Activated T-cell treated with anti-CD3 and anti-CD28 coated beads, Interleukin-2, amount 50 U/mL, for 24 hours (primary cell): Measurements from ENCODE around the gene INSIG1.

ENCODE experiments used
- DNase-seq: peaks from one replicate; pipeline ENCODE4 v3.0.0-alpha.2; 2020
- H3K27ac Mint-ChIP-seq: 2 replicates; pipeline ENCODE4 v1.8.0; 2020; ENCODE audit warnings: mild to moderate bottlenecking, mixed read lengths
- H3K27me3 Mint-ChIP-seq: 2 replicates; pipeline ENCODE4 v1.8.0; 2020; ENCODE audit warnings: mixed read lengths
- H3K36me3 Mint-ChIP-seq: 2 replicates; pipeline ENCODE4 v1.8.0; 2020; ENCODE audit warnings: low read depth, mixed read lengths
- H3K4me1 Mint-ChIP-seq: 2 replicates; pipeline ENCODE4 v1.8.0; 2020; ENCODE audit warnings: low read depth, mixed read lengths
- H3K4me3 Mint-ChIP-seq: 2 replicates; pipeline ENCODE4 v1.8.0; 2020; ENCODE audit warnings: mild to moderate bottlenecking, moderate library complexity, mixed read lengths
- H3K9me3 Mint-ChIP-seq: 2 replicates; pipeline ENCODE4 v1.8.0; 2020; ENCODE audit warnings: mixed read lengths

Gene INSIG1

GRCh38 chr7:155336812-155337602 lies 39.3 kb downstream of the INSIG1 start:
- no peaks in the 10 kb centered on the region for H3K9me3 Mint-ChIP-seq
- peaks cover 13% of the 10 kb centered on the region for H3K4me1 Mint-ChIP-seq
- H3K4me3 Mint-ChIP-seq: no peak overlapping the region
- DNase-seq: no peak
- no peaks in the 10 kb centered on the region for H3K36me3 Mint-ChIP-seq
- H3K27me3 Mint-ChIP-seq: peaks cover 17% of the 10 kb centered on the region
- H3K27ac Mint-ChIP-seq: no peak overlapping the region

GRCh38 chr7:155337946-155338631 lies 40.4 kb downstream of the INSIG1 start:
- Mint-ChIP-seq H3K36me3 (no peaks in the 10 kb centered on the region), H3K27ac (no peak overlapping the region), H3K4me3 (no peak overlapping the region), H3K9me3 (no peaks in the 10 kb centered on the region), H3K27me3 (peaks cover 20% of the 10 kb centered on the region), H3K4me1 (peaks cover 13% of the 10 kb centered on the region)
- DNase-seq: no peak

GRCh38 chr7:155338632-155339320 lies 41.1 kb downstream of the INSIG1 start:
- Mint-ChIP-seq H3K27ac (peak overlapping the region; percentile 54), H3K27me3 (peaks cover 21% of the 10 kb centered on the region), H3K36me3 (no peaks in the 10 kb centered on the region), H3K4me1 (peaks cover 13% of the 10 kb centered on the region), H3K9me3 (no peaks in the 10 kb centered on the region), H3K4me3 (peak overlapping the region; percentile 26)
- DNase-seq: peak; percentile 55

GRCh38 chr7:155339474-155339873 lies 41.8 kb downstream of the INSIG1 start:
- no peak overlapping the region for H3K4me3 Mint-ChIP-seq
- no peaks in the 10 kb centered on the region for H3K36me3 Mint-ChIP-seq
- H3K4me1 Mint-ChIP-seq: peaks cover 13% of the 10 kb centered on the region
- no peak for DNase-seq
- H3K27me3 Mint-ChIP-seq: peaks cover 21% of the 10 kb centered on the region
- no peak overlapping the region for H3K27ac Mint-ChIP-seq
- H3K9me3 Mint-ChIP-seq: no peaks in the 10 kb centered on the region

- Mint-ChIP-seq H3K4me3 (no peak overlapping the region), H3K36me3 (no peaks in the 10 kb centered on the region), H3K9me3 (no peaks in the 10 kb centered on the region), H3K27ac (no peak overlapping the region), H3K27me3 (peaks cover 21% of the 10 kb centered on the region), H3K4me1 (peaks cover 15% of the 10 kb centered on the region)
- no peak for DNase-seq
Measured at GRCh38 chr7:155340071-155340531, 42.4 kb downstream of the INSIG1 start.

GRCh38 chr7:155340721-155341120 lies 43.0 kb downstream of the INSIG1 start:
- Mint-ChIP-seq H3K9me3 (no peaks in the 10 kb centered on the region), H3K4me3 (no peak overlapping the region), H3K27ac (no peak overlapping the region), H3K27me3 (peaks cover 21% of the 10 kb centered on the region), H3K4me1 (peaks cover 19% of the 10 kb centered on the region), H3K36me3 (no peaks in the 10 kb centered on the region)
- no peak for DNase-seq

GRCh38 chr7:155341463-155341983 lies 43.8 kb downstream of the INSIG1 start:
- no peak for DNase-seq
- Mint-ChIP-seq H3K9me3 (no peaks in the 10 kb centered on the region), H3K36me3 (no peaks in the 10 kb centered on the region), H3K27me3 (peaks cover 20% of the 10 kb centered on the region), H3K4me3 (no peak overlapping the region), H3K4me1 (peaks cover 19% of the 10 kb centered on the region), H3K27ac (no peak overlapping the region)

- Mint-ChIP-seq H3K4me1 (peaks cover 19% of the 10 kb centered on the region), H3K27me3 (peaks cover 14% of the 10 kb centered on the region), H3K4me3 (no peak overlapping the region), H3K36me3 (no peaks in the 10 kb centered on the region), H3K27ac (no peak overlapping the region), H3K9me3 (no peaks in the 10 kb centered on the region)
- no peak for DNase-seq
Measured at GRCh38 chr7:155342313-155342712, 44.6 kb downstream of the INSIG1 start.

- H3K4me3 Mint-ChIP-seq: no peak overlapping the region
- H3K36me3 Mint-ChIP-seq: no peaks in the 10 kb centered on the region
- H3K27me3 Mint-ChIP-seq: peaks cover 8% of the 10 kb centered on the region
- H3K4me1 Mint-ChIP-seq: peaks cover 17% of the 10 kb centered on the region
- H3K9me3 Mint-ChIP-seq: no peaks in the 10 kb centered on the region
- H3K27ac Mint-ChIP-seq: no peak overlapping the region
- no peak for DNase-seq
Measured at GRCh38 chr7:155343150-155343549, 45.5 kb downstream of the INSIG1 start.

GRCh38 chr7:155343661-155344121 lies 46.0 kb downstream of the INSIG1 start:
- Mint-ChIP-seq H3K27me3 (peaks cover 8% of the 10 kb centered on the region), H3K4me3 (no peak overlapping the region), H3K36me3 (no peaks in the 10 kb centered on the region), H3K9me3 (no peaks in the 10 kb centered on the region), H3K27ac (no peak overlapping the region), H3K4me1 (peaks cover 15% of the 10 kb centered on the region)
- DNase-seq: no peak

- H3K4me3 Mint-ChIP-seq: no peak overlapping the region
- H3K36me3 Mint-ChIP-seq: no peaks in the 10 kb centered on the region
- DNase-seq: no peak
- peaks cover 8% of the 10 kb centered on the region for H3K27me3 Mint-ChIP-seq
- H3K9me3 Mint-ChIP-seq: no peaks in the 10 kb centered on the region
- peaks cover 9% of the 10 kb centered on the region for H3K4me1 Mint-ChIP-seq
- H3K27ac Mint-ChIP-seq: no peak overlapping the region
Measured at GRCh38 chr7:155344270-155344617, 46.6 kb downstream of the INSIG1 start.

- Mint-ChIP-seq H3K4me1 (peaks cover 8% of the 10 kb centered on the region), H3K27ac (no peak overlapping the region), H3K27me3 (peaks cover 8% of the 10 kb centered on the region), H3K9me3 (no peaks in the 10 kb centered on the region), H3K36me3 (no peaks in the 10 kb centered on the region), H3K4me3 (peak overlapping the region; percentile 68)
- peak; percentile 94 for DNase-seq
Measured at GRCh38 chr7:155344618-155345433, 47.1 kb downstream of the INSIG1 start.

- Mint-ChIP-seq H3K27me3 (peaks cover 8% of the 10 kb centered on the region), H3K4me3 (peak overlapping the region; percentile 68), H3K27ac (no peak overlapping the region), H3K9me3 (no peaks in the 10 kb centered on the region), H3K36me3 (no peaks in the 10 kb centered on the region), H3K4me1 (peaks cover 8% of the 10 kb centered on the region)
- no peak for DNase-seq
Measured at GRCh38 chr7:155345490-155345889, 47.8 kb downstream of the INSIG1 start.

GRCh38 chr7:155346285-155346684 lies 48.6 kb downstream of the INSIG1 start:
- Mint-ChIP-seq H3K27me3 (peaks cover 11% of the 10 kb centered on the region), H3K4me3 (no peak overlapping the region), H3K36me3 (no peaks in the 10 kb centered on the region), H3K27ac (no peak overlapping the region), H3K9me3 (no peaks in the 10 kb centered on the region), H3K4me1 (peaks cover 6% of the 10 kb centered on the region)
- no peak for DNase-seq
